ENCODE measurements around the gene BABAM2.

GRCh38 chr2:28357948-28358667 lies 467.6 kb downstream of the BABAM2 start:
- no peak for TF ChIP-seq SP1 (IDR thresholded peaks at IDR 0.05)
- no peak for TF ChIP-seq NFRKB (IDR thresholded peaks at IDR 0.05)
- TF ChIP-seq BHLHE40 (IDR thresholded peaks at IDR 0.05; ENCODE audit: borderline replicate concordance): no peak
- no peak for TF ChIP-seq LEF1 (IDR thresholded peaks at IDR 0.05; ENCODE audit: borderline replicate concordance)
- no peak for TF ChIP-seq ELF4 (IDR thresholded peaks at IDR 0.05)

All from HEK293T (cell line).